GM23248 (cell line): ENCODE measurements around the gene UTY. TPM values are rescaled to one million over a fixed set of nuclear protein-coding genes. Genes with fewer than 3 reads are reported as not detected.

ENCODE experiments used
- DNase-seq: peaks from one replicate; pipeline ENCODE4 v3.0.0-alpha.2; 2015
- H2AFZ ChIP-seq: fragments of 200-600 bp; sonication (generic); 2 replicates; pipeline ENCODE4 v1.6.1; 2016; ENCODE audit warnings: antibody characterized with exemption
- H3F3A ChIP-seq: fragments of 200-600 bp; sonication (generic); 2 replicates; pipeline ENCODE4 v1.6.1; 2016; ENCODE audit warnings: mild to moderate bottlenecking, antibody characterized with exemption, mixed run types; ENCODE audit not compliant: insufficient read depth
- H3K27ac ChIP-seq: fragments of 200-600 bp; sonication (generic); 2 replicates; pipeline ENCODE4 v1.5.1; 2016; ENCODE audit warnings: mild to moderate bottlenecking
- H3K27me3 ChIP-seq: fragments of 200-600 bp; sonication (generic); replicated peaks from 2 replicates; pipeline ENCODE4 v1.6.1; 2016; ENCODE audit warnings: mild to moderate bottlenecking; ENCODE audit not compliant: insufficient read depth
- H3K36me3 ChIP-seq: fragments of 200-600 bp; sonication (generic); 2 replicates; pipeline ENCODE4 v1.6.1; 2016; ENCODE audit warnings: low read depth, mild to moderate bottlenecking
- H3K4me1 ChIP-seq: fragments of 200-600 bp; sonication (generic); 2 replicates; pipeline ENCODE4 v1.6.1; 2016; ENCODE audit warnings: mild to moderate bottlenecking; ENCODE audit not compliant: insufficient read depth
- H3K4me2 ChIP-seq: fragments of 200-600 bp; sonication (generic); one replicate; pipeline ENCODE4 v1.6.1; 2016; ENCODE audit warnings: mild to moderate bottlenecking; ENCODE audit not compliant: unreplicated experiment
- H3K4me3 ChIP-seq: fragments of 200-600 bp; sonication (generic); 2 replicates; pipeline ENCODE4 v1.5.1; 2016; ENCODE audit warnings: mild to moderate bottlenecking
- H3K79me2 ChIP-seq: fragments of 200-600 bp; sonication (generic); 2 replicates; pipeline ENCODE4 v1.6.1; 2016; ENCODE audit warnings: mild to moderate bottlenecking; ENCODE audit not compliant: insufficient read depth
- H3K9ac ChIP-seq: fragments of 200-600 bp; sonication (generic); 2 replicates; pipeline ENCODE4 v1.6.1; 2016; ENCODE audit warnings: mild to moderate bottlenecking
- H3K9me2 ChIP-seq: fragments of 200-600 bp; sonication (generic); 2 replicates; pipeline ENCODE4 v1.6.1; 2016; ENCODE audit warnings: mixed run types, mild to moderate bottlenecking, moderate library complexity; ENCODE audit not compliant: insufficient read depth
- H3K9me3 ChIP-seq: fragments of 200-600 bp; sonication (generic); one replicate; pipeline ENCODE4 v1.6.1; 2017; ENCODE audit warnings: low read depth
- H4K20me1 ChIP-seq: fragments of 200-600 bp; sonication (generic); 2 replicates; pipeline ENCODE4 v1.6.0; 2016; ENCODE audit not compliant: insufficient read depth
- EZH2 ChIP-seq: fragments of 200-600 bp; sonication (generic); IDR thresholded peaks from 2 replicates; pipeline ENCODE4 v1.6.1; 2018; ENCODE audit warnings: antibody characterized with exemption, mild to moderate bottlenecking; ENCODE audit not compliant: insufficient read depth, poor library complexity, severe bottlenecking
- EZH2phosphoT487 ChIP-seq: fragments of 200-600 bp; sonication (generic); IDR thresholded peaks from 2 replicates; pipeline ENCODE4 v1.6.1; 2018; ENCODE audit warnings: antibody characterized with exemption, moderate library complexity, mild to moderate bottlenecking, low read depth; ENCODE audit not compliant: insufficient read depth
- WGBS, 2 experiments: methylation state at CpG; one replicate each; pipeline ENCODE4 v1.1.6; 2015 to 2017; ENCODE audit warnings: low lambda C conversion rate in 2 of 2, low coverage in 1 of 2; ENCODE audit errors: missing lambda C conversion rate in 2 of 2; 5-methylcytosine and 5-hydroxymethylcytosine counted together
- in situ Hi-C: fragments of 300-500 bp; cut with MboI; formaldehyde crosslinking; loops from 2 replicates; pipeline ENCODE4 v1.15.0; 2020
- polyA plus RNA-seq: library from polyadenylated mRNA; unstranded; fragments of >200 nt; fragmentation: Nextera tagmentation; extraction: Ambion mirVana; gene quantifications from 2 replicates; pipeline ENCODE4 v1.2.1, GENCODE V29; 2016
- total RNA-seq: library from RNA; depleted of rRNA; stranded (reverse); fragments of >200 nt; shearing (Covaris generic); gene quantifications from 2 replicates; pipeline ENCODE4 v1.2.3, GENCODE V29; 2014

UTY gene
- total and polyA plus RNA-seq, 2 experiments from 2014 or later = 5.9 to 11.2 TPM

- Histone ChIP-seq H3K27ac (no peak overlapping the region), H3K27me3 (no peaks in the 10 kb centered on the region), H3K9ac (no peak overlapping the region), H3F3A (no peaks in the 10 kb centered on the region), H3K4me2 (no peak overlapping the region), H2AFZ (no peak overlapping the region), H3K4me1 (no peaks in the 10 kb centered on the region), H3K9me2 (no peaks in the 10 kb centered on the region), H4K20me1 (no peaks in the 10 kb centered on the region), H3K9me3 (no peaks in the 10 kb centered on the region), H3K4me3 (no peak overlapping the region), H3K79me2 (no peaks in the 10 kb centered on the region), H3K36me3 (no peaks in the 10 kb centered on the region)
- peak; percentile 36 for DNase-seq
- WGBS, 2 experiments = 59% methylated on average over 3 of the region's 3 CpGs; no CpG with 5 or more reads in 1 of the 2 experiments
- in situ Hi-C loops = loop anchor here (25.0 kb wide), 1 partner anchor 322 kb away; the partner anchor contains the start of gene DDX3Y
- no peak for TF ChIP-seq EZH2
- no peak for TF ChIP-seq EZH2phosphoT487
Measured at GRCh38 chrY:13233901-13234300, 245.9 kb downstream of the UTY start.

GRCh38 chrY:13233118-13233517 lies 246.7 kb downstream of the UTY start:
- WGBS, 2 experiments = 20 to 35% methylated on average over 1 of the region's 1 CpG
- in situ Hi-C loops = loop anchor here (25.0 kb wide), 1 partner anchor 321 kb away; the partner anchor contains the start of gene DDX3Y
- no peak overlapping the region for H3K27ac ChIP-seq
- DNase-seq = no peak
- no peaks in the 10 kb centered on the region for H3K9me2 ChIP-seq
- no peak overlapping the region for H3K4me3 ChIP-seq
- H3K9me3 ChIP-seq = no peaks in the 10 kb centered on the region
- no peaks in the 10 kb centered on the region for H4K20me1 ChIP-seq
- TF ChIP-seq EZH2phosphoT487 (no peak), EZH2 (no peak)
- H3F3A ChIP-seq = no peaks in the 10 kb centered on the region
- no peak overlapping the region for H2AFZ ChIP-seq
- no peaks in the 10 kb centered on the region for H3K27me3 ChIP-seq
- no peaks in the 10 kb centered on the region for H3K36me3 ChIP-seq
- H3K4me1 ChIP-seq = no peaks in the 10 kb centered on the region
- H3K9ac ChIP-seq = no peak overlapping the region
- H3K79me2 ChIP-seq = no peaks in the 10 kb centered on the region
- no peak overlapping the region for H3K4me2 ChIP-seq

- no peaks in the 10 kb centered on the region for H3F3A ChIP-seq
- H3K27ac ChIP-seq = no peak overlapping the region
- DNase-seq = peak; percentile 13
- no peaks in the 10 kb centered on the region for H3K4me1 ChIP-seq
- H3K79me2 ChIP-seq = no peaks in the 10 kb centered on the region
- no peak overlapping the region for H2AFZ ChIP-seq
- no peaks in the 10 kb centered on the region for H3K9me3 ChIP-seq
- no peaks in the 10 kb centered on the region for H3K9me2 ChIP-seq
- no peak overlapping the region for H3K9ac ChIP-seq
- H3K4me3 ChIP-seq = no peak overlapping the region
- no peaks in the 10 kb centered on the region for H3K27me3 ChIP-seq
- WGBS, 2 experiments = 77 to 79% methylated on average over 1 to 2 of the region's 2 CpGs
- in situ Hi-C loops = loop anchor here (25.0 kb wide), 1 partner anchor 315 kb away; the partner anchor contains the start of gene DDX3Y
- TF ChIP-seq EZH2 = no peak
- TF ChIP-seq EZH2phosphoT487 = no peak
- no peaks in the 10 kb centered on the region for H3K36me3 ChIP-seq
- H4K20me1 ChIP-seq = no peaks in the 10 kb centered on the region
- H3K4me2 ChIP-seq = no peak overlapping the region
Measured at GRCh38 chrY:13227354-13227953, 252.4 kb downstream of the UTY start.

- WGBS, 2 experiments = 0 to 3% methylated on average over 5 of the region's 5 CpGs
Measured at GRCh38 chrY:13210961-13211646, 268.7 kb downstream of the UTY start.

More at GRCh38 chrY:13210961-13211646, 268.7 kb downstream of the UTY start:
- Histone ChIP-seq H2AFZ (no peak overlapping the region), H3K27ac (no peak overlapping the region), H3K79me2 (no peaks in the 10 kb centered on the region), H3K9me3 (no peaks in the 10 kb centered on the region), H3F3A (no peaks in the 10 kb centered on the region), H3K4me3 (no peak overlapping the region), H3K4me2 (no peak overlapping the region), H3K9ac (no peak overlapping the region), H4K20me1 (no peaks in the 10 kb centered on the region), H3K36me3 (no peaks in the 10 kb centered on the region), H3K27me3 (no peaks in the 10 kb centered on the region), H3K9me2 (no peaks in the 10 kb centered on the region), H3K4me1 (no peaks in the 10 kb centered on the region)
- TF ChIP-seq EZH2phosphoT487 (no peak), EZH2 (no peak)
- DNase-seq = peak; percentile 2
- in situ Hi-C loops = loop anchor here (25.0 kb wide), 2 partner anchors 99 to 249 kb away; no protein-coding TSS in a partner anchor
